ENCODE measurements around the gene ICAM2. TPM values are rescaled to one million over a fixed set of nuclear protein-coding genes. Genes with fewer than 3 reads are reported as not detected.

ICAM2 gene
- polyA plus RNA-seq, 3 donors: 26.0 to 33.1 (median 28.8) TPM

- no peak for DNase-seq
Observed at GRCh38 chr17:63954402-63955063, 65.9 kb downstream of the ICAM2 start.

Other genes with a start within 250 kb of the ICAM2 start
- 100 to 1,000 TPM in 2 of 3 donors, 10 to 100 TPM in 1; 87.7 to 116 (median 109) TPM for gene CCDC47, start 247.0 kb downstream of the ICAM2 start, polyA plus RNA-seq (ENCODE audit: insufficient read length in 3 of 3)
- 100 to 1,000 TPM; 158 to 225 (median 211) TPM for gene DDX42, start 246.5 kb downstream of the ICAM2 start, polyA plus RNA-seq (ENCODE audit: insufficient read length in 3 of 3)
- gene PSMC5, start 193.2 kb downstream of the ICAM2 start, polyA plus RNA-seq (ENCODE audit: insufficient read length in 3 of 3): 100 to 1,000 TPM; 170 to 203 (median 178) TPM
- gene FTSJ3, start 193.0 kb downstream of the ICAM2 start, polyA plus RNA-seq (ENCODE audit: insufficient read length in 3 of 3): 10 to 100 TPM; 66.9 to 75.2 (median 73.2) TPM
- 10 to 100 TPM; 58.1 to 60.5 (median 58.5) TPM for gene SMARCD2, start 177.9 kb downstream of the ICAM2 start, polyA plus RNA-seq (ENCODE audit: insufficient read length in 3 of 3)
- gene CSH2, start 147.0 kb downstream of the ICAM2 start, polyA plus RNA-seq (ENCODE audit: insufficient read length in 3 of 3): under 1 TPM in 1 of 3 donors, not detected in 2; 0.10 TPM
- not detected for gene GH2, start 138.7 kb downstream of the ICAM2 start, polyA plus RNA-seq (ENCODE audit: insufficient read length in 3 of 3)
- not detected for gene CSH1, start 124.1 kb downstream of the ICAM2 start, polyA plus RNA-seq (ENCODE audit: insufficient read length in 3 of 3)
- not detected for gene CSHL1, start 109.4 kb downstream of the ICAM2 start, polyA plus RNA-seq (ENCODE audit: insufficient read length in 3 of 3)
- gene GH1, start 101.8 kb downstream of the ICAM2 start, polyA plus RNA-seq (ENCODE audit: insufficient read length in 3 of 3): under 1 TPM in 1 of 3 donors, not detected in 2; 0.16 TPM
- 1 to 10 TPM; 1.8 to 3.1 (median 2.3) TPM for gene CD79B, start 88.3 kb downstream of the ICAM2 start, polyA plus RNA-seq (ENCODE audit: insufficient read length in 3 of 3)
- 1 to 10 TPM in 2 of 3 donors, under 1 TPM in 1; 0.71 to 1.2 (median 1.1) TPM for gene SCN4A, start 47.7 kb downstream of the ICAM2 start, polyA plus RNA-seq (ENCODE audit: insufficient read length in 3 of 3)
- gene PRR29, start 22.3 kb downstream of the ICAM2 start, polyA plus RNA-seq (ENCODE audit: insufficient read length in 3 of 3): 1 to 10 TPM; 4.2 to 4.8 (median 4.3) TPM
- gene ERN1, start 109.5 kb upstream of the ICAM2 start, polyA plus RNA-seq (ENCODE audit: insufficient read length in 3 of 3): 1 to 10 TPM; 8.3 to 9.3 (median 8.7) TPM
- gene TEX2, start 242.6 kb upstream of the ICAM2 start, polyA plus RNA-seq (ENCODE audit: insufficient read length in 3 of 3): 10 to 100 TPM; 24.1 to 30.4 (median 27.1) TPM

Measured in renal pelvis (tissue), 4 donors.